ENCODE results near the gene KIAA1755.

The KIAA1755 gene

GRCh38 chr20:38165089-38165965 is 95.2 kb downstream of the KIAA1755 start, which contains the start of gene TGM2:
Gene TGM2 (minus strand): TSS chr20:38165270. CDS start chr20:38165198, 72 bp downstream.
- Histone ChIP-seq H3F3A (ENCODE audit: control insufficient read depth, insufficient read depth) (no peaks in the 10 kb centered on the region), H3K4me3 (ENCODE audit: low read length) (no peak within 1 kb of the TSS), H3K27me3 (ENCODE audit: control insufficient read depth, low read length) (no peaks in the 10 kb centered on the region), H3K4me1 (ENCODE audit: control insufficient read depth, low read length) (no peaks in the 10 kb centered on the region; the same call in 1 of the 2 replicates), H4K20me1 (ENCODE audit: control insufficient read depth, insufficient read depth, low read depth, low read length) (no peaks in the 10 kb centered on the region), H3K4me2 (ENCODE audit: low read length) (peak within 1 kb of the TSS; percentile 47), H3K79me2 (ENCODE audit: control insufficient read depth, low read length) (no peaks in the 10 kb centered on the region), H3K9me2 (replicated peaks; ENCODE audit: control insufficient read depth, low read length) (no peaks in the 10 kb centered on the region), H3K27ac (ENCODE audit: low read depth, low read length) (no peak within 1 kb of the TSS), H3K9me3 (ENCODE audit: control insufficient read depth, insufficient read depth, low read length) (no peaks in the 10 kb centered on the region), H3K36me3 (ENCODE audit: control insufficient read depth, low read length) (no peaks in the 10 kb centered on the region)
- TF ChIP-seq CTCF (IDR thresholded peaks at IDR 0.05; ENCODE audit: low read depth, low read length, poor library complexity, severe bottlenecking) (peak; percentile 87), EZH2phosphoT487 (IDR thresholded peaks at IDR 0.05; ENCODE audit: borderline replicate concordance, low read length) (no peak)

- no peaks in the 10 kb centered on the region; the same call in 1 of the 2 replicates for H3K4me1 ChIP-seq (ENCODE audit: control insufficient read depth, low read length)
- H3K4me2 ChIP-seq (ENCODE audit: low read length), result peak overlapping the region; percentile 47; the same call in 1 of the 2 replicates
- no peaks in the 10 kb centered on the region for H4K20me1 ChIP-seq (ENCODE audit: control insufficient read depth, insufficient read depth, low read depth, low read length)
- no peaks in the 10 kb centered on the region for H3F3A ChIP-seq (ENCODE audit: control insufficient read depth, insufficient read depth)
- H3K9me2 ChIP-seq (replicated peaks; ENCODE audit: control insufficient read depth, low read length), result no peaks in the 10 kb centered on the region
- no peaks in the 10 kb centered on the region for H3K9me3 ChIP-seq (ENCODE audit: control insufficient read depth, insufficient read depth, low read length)
- no peak for TF ChIP-seq EZH2phosphoT487 (IDR thresholded peaks at IDR 0.05; ENCODE audit: borderline replicate concordance, low read length)
- no peak for TF ChIP-seq CTCF (IDR thresholded peaks at IDR 0.05; ENCODE audit: low read depth, low read length, poor library complexity, severe bottlenecking)
- H3K36me3 ChIP-seq (ENCODE audit: control insufficient read depth, low read length), result no peaks in the 10 kb centered on the region
- H3K79me2 ChIP-seq (ENCODE audit: control insufficient read depth, low read length), result no peaks in the 10 kb centered on the region
- no peak overlapping the region for H3K27ac ChIP-seq (ENCODE audit: low read depth, low read length)
- H3K27me3 ChIP-seq (ENCODE audit: control insufficient read depth, low read length), result no peaks in the 10 kb centered on the region
- no peak overlapping the region for H3K4me3 ChIP-seq (ENCODE audit: low read length)
These were observed 95.9 kb downstream of the KIAA1755 start for GRCh38 chr20:38164624-38165088.

GRCh38 chr20:38164069-38164468 is 96.5 kb downstream of the KIAA1755 start:
- H3K9me2 ChIP-seq (replicated peaks; ENCODE audit: control insufficient read depth, low read length), result no peaks in the 10 kb centered on the region
- H3K9me3 ChIP-seq (ENCODE audit: control insufficient read depth, insufficient read depth, low read length), result no peaks in the 10 kb centered on the region
- H3K27me3 ChIP-seq (ENCODE audit: control insufficient read depth, low read length), result no peaks in the 10 kb centered on the region
- H3K4me2 ChIP-seq (ENCODE audit: low read length), result no peak overlapping the region
- no peak overlapping the region for H3K4me3 ChIP-seq (ENCODE audit: low read length)
- H3K36me3 ChIP-seq (ENCODE audit: control insufficient read depth, low read length), result no peaks in the 10 kb centered on the region
- no peaks in the 10 kb centered on the region for H3F3A ChIP-seq (ENCODE audit: control insufficient read depth, insufficient read depth)
- H4K20me1 ChIP-seq (ENCODE audit: control insufficient read depth, insufficient read depth, low read depth, low read length), result no peaks in the 10 kb centered on the region
- H3K4me1 ChIP-seq (ENCODE audit: control insufficient read depth, low read length), result no peaks in the 10 kb centered on the region; the same call in 1 of the 2 replicates
- no peaks in the 10 kb centered on the region for H3K79me2 ChIP-seq (ENCODE audit: control insufficient read depth, low read length)
- no peak overlapping the region for H3K27ac ChIP-seq (ENCODE audit: low read depth, low read length)
- no peak for TF ChIP-seq EZH2phosphoT487 (IDR thresholded peaks at IDR 0.05; ENCODE audit: borderline replicate concordance, low read length)
- TF ChIP-seq CTCF (IDR thresholded peaks at IDR 0.05; ENCODE audit: low read depth, low read length, poor library complexity, severe bottlenecking), result no peak

Data from DOHH2 (cell line).